K562 (cell line): ENCODE measurements around the gene CD22. TPM values are rescaled to one million over a fixed set of nuclear protein-coding genes. Genes with fewer than 3 reads are reported as not detected.
A peak's percentile ranks its signal among the peaks of the same experiment; 100 is the strongest.

Experiments used
- CREM ChIP-seq: IDR thresholded peaks from 2 replicates; pipeline ENCODE4 v1.6.1; 2014; ENCODE audit warnings: antibody characterized with exemption, low read depth
- LARP7 ChIP-seq: fragments of 450-650 bp; IDR thresholded peaks from 2 replicates; pipeline ENCODE4 v1.6.1; 2016
- MYC ChIP-seq, 2 experiments: fragments of 250-450 bp in 1 of 2; sonication (Bioruptor Pico) in 1 of 2; IDR thresholded peaks; 2 replicates each; pipeline versions ENCODE4 v1.5.1 to v1.6.1; 2012 to 2021; ENCODE audit warnings: low read depth in 2 of 2, borderline replicate concordance in 1 of 2, improper control_type of control experiment in 1 of 2, low read length in 1 of 2, mild to moderate bottlenecking in 1 of 2, moderate library complexity in 1 of 2
- NR2C2 ChIP-seq, 2 experiments: fragments of 200-800 bp in 1 of 2; sonication (Bioruptor generic) in 1 of 2; sonication (generic) in 1 of 2; formaldehyde crosslinking in 1 of 2; IDR thresholded peaks; 2 replicates each; pipeline versions ENCODE4 v1.6.1 to v1.8.0; 2016 to 2022; ENCODE audit warnings: mild to moderate bottlenecking in 1 of 2, missing compliant biosample characterization in 1 of 2, missing genetic modification characterization in 1 of 2, missing genetic modification reagents in 1 of 2
- REST ChIP-seq, 2 experiments: fragments of 450-650 bp; formaldehyde crosslinking in 1 of 2; IDR thresholded peaks; 2 replicates each; pipeline versions ENCODE4 v1.4.0 to v1.6.1; 2014 to 2020; ENCODE audit warnings: mild to moderate bottlenecking in 2 of 2, borderline replicate concordance in 1 of 2, low read depth in 1 of 2
- ZNF165 ChIP-seq: fragments of 250-450 bp; sonication (Bioruptor Pico); IDR thresholded peaks from 2 replicates; pipeline ENCODE4 v1.4.0; 2020; ENCODE audit warnings: borderline replicate concordance
- polyA plus RNA-seq, 8 experiments: library from polyadenylated mRNA; depleted of rRNA in 4 of 8; stranded (reverse) in 5 of 8; unstranded in 3 of 8; fragments of >200 nt; fragmentation: Nextera tagmentation in 2 of 8; fragmentation: Illumina TruSeq in 1 of 8; extraction: Ambion mirVana in 2 of 8; extraction: Trizol in 1 of 8; gene quantifications; 2 replicates each; pipeline versions ENCODE4 v1.2.1 to v1.2.3, GENCODE V29; 2011 to 2014; ENCODE audit warnings: inconsistent platforms in 1 of 8, missing spikeins in 1 of 8
- total RNA-seq, 7 experiments: library from RNA; depleted of rRNA in 6 of 7; stranded (reverse); fragments of >200 nt in 6 of 7; fragmentation: Illumina TruSeq in 2 of 7; extraction: Trizol in 2 of 7; gene quantifications; 2 replicates each; pipeline versions ENCODE4 v1.2.1 to v1.2.3, GENCODE V29; 2011 to 2021; ENCODE audit warnings: low replicate concordance in 1 of 7
- TF ChIP-seq, protein P1 (sequence below): fragments of 450-650 bp; IDR thresholded peaks from 2 replicates; pipeline ENCODE4 v1.7.1; 2018; ENCODE audit warnings: mild to moderate bottlenecking, low read depth; ENCODE audit not compliant: partially characterized antibody
- TF ChIP-seq, protein P2 (sequence below): sonication (generic); formaldehyde crosslinking; IDR thresholded peaks from 2 replicates; pipeline ENCODE4 v1.8.0; 2022; ENCODE audit warnings: missing genetic modification reagents, mild to moderate bottlenecking, moderate library complexity, borderline replicate concordance
- TF ChIP-seq, protein P3 (sequence below): fragments of 450-650 bp; IDR thresholded peaks from 2 replicates; pipeline ENCODE4 v1.6.1; 2017; ENCODE audit warnings: antibody characterized with exemption, mild to moderate bottlenecking

CD22 gene
- total and polyA plus RNA-seq, 9 of the 15 experiments (the other 6 are each of a cell fraction or from before 2014, with no cell fraction given), result 0.29 to 5.0 (median 3.5) TPM

- TF ChIP-seq, protein P1, sequence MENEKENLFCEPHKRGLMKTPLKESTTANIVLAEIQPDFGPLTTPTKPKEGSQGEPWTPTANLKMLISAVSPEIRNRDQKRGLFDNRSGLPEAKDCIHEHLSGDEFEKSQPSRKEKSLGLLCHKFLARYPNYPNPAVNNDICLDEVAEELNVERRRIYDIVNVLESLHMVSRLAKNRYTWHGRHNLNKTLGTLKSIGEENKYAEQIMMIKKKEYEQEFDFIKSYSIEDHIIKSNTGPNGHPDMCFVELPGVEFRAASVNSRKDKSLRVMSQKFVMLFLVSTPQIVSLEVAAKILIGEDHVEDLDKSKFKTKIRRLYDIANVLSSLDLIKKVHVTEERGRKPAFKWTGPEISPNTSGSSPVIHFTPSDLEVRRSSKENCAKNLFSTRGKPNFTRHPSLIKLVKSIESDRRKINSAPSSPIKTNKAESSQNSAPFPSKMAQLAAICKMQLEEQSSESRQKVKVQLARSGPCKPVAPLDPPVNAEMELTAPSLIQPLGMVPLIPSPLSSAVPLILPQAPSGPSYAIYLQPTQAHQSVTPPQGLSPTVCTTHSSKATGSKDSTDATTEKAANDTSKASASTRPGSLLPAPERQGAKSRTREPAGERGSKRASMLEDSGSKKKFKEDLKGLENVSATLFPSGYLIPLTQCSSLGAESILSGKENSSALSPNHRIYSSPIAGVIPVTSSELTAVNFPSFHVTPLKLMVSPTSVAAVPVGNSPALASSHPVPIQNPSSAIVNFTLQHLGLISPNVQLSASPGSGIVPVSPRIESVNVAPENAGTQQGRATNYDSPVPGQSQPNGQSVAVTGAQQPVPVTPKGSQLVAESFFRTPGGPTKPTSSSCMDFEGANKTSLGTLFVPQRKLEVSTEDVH, result no peak
- no peak for TF ChIP-seq MYC (IDR thresholded peaks at IDR 0.05; ENCODE audit: low read depth, low read length)
- no peak for TF ChIP-seq MYC (CRISPR knock-in tag; IDR thresholded peaks at IDR 0.05; ENCODE audit: borderline replicate concordance, low read depth)
- TF ChIP-seq NR2C2 (CRISPR knock-in tag; IDR thresholded peaks at IDR 0.05), result no peak
- peak; percentile 67 for TF ChIP-seq NR2C2 (tag; IDR thresholded peaks at IDR 0.05)
- TF ChIP-seq ZNF165 (CRISPR knock-in tag), result no peak; the same call in 1 of the 2 replicates
- TF ChIP-seq CREM, result no peak
- TF ChIP-seq, protein P2, sequence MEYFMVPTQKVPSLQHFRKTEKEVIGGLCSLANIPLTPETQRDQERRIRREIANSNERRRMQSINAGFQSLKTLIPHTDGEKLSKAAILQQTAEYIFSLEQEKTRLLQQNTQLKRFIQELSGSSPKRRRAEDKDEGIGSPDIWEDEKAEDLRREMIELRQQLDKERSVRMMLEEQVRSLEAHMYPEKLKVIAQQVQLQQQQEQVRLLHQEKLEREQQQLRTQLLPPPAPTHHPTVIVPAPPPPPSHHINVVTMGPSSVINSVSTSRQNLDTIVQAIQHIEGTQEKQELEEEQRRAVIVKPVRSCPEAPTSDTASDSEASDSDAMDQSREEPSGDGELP (CRISPR knock-in tag), result no peak
- no peak for TF ChIP-seq LARP7
- TF ChIP-seq REST (IDR thresholded peaks at IDR 0.05; ENCODE audit: borderline replicate concordance), result no peak
- TF ChIP-seq REST (CRISPR knock-in tag; IDR thresholded peaks at IDR 0.05; ENCODE audit: low read depth), result no peak
- TF ChIP-seq, protein P3, sequence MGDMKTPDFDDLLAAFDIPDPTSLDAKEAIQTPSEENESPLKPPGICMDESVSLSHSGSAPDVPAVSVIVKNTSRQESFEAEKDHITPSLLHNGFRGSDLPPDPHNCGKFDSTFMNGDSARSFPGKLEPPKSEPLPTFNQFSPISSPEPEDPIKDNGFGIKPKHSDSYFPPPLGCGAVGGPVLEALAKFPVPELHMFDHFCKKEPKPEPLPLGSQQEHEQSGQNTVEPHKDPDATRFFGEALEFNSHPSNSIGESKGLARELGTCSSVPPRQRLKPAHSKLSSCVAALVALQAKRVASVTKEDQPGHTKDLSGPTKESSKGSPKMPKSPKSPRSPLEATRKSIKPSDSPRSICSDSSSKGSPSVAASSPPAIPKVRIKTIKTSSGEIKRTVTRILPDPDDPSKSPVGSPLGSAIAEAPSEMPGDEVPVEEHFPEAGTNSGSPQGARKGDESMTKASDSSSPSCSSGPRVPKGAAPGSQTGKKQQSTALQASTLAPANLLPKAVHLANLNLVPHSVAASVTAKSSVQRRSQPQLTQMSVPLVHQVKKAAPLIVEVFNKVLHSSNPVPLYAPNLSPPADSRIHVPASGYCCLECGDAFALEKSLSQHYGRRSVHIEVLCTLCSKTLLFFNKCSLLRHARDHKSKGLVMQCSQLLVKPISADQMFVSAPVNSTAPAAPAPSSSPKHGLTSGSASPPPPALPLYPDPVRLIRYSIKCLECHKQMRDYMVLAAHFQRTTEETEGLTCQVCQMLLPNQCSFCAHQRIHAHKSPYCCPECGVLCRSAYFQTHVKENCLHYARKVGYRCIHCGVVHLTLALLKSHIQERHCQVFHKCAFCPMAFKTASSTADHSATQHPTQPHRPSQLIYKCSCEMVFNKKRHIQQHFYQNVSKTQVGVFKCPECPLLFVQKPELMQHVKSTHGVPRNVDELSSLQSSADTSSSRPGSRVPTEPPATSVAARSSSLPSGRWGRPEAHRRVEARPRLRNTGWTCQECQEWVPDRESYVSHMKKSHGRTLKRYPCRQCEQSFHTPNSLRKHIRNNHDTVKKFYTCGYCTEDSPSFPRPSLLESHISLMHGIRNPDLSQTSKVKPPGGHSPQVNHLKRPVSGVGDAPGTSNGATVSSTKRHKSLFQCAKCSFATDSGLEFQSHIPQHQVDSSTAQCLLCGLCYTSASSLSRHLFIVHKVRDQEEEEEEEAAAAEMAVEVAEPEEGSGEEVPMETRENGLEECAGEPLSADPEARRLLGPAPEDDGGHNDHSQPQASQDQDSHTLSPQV, result peak; percentile 79
These were observed 60.3 kb downstream of the CD22 start (continued) for GRCh38 chr19:35389192-35389861.
